HG02870 (cell line): Measurements from ENCODE around the gene TSTD1.

ENCODE experiments used
- ATAC-seq: cut with Tn5 transposase; IDR thresholded peaks from one replicate; pipeline ENCODE4 v1.9.1; 2021; ENCODE audit warnings: mild to moderate bottlenecking, moderate library complexity; ENCODE audit not compliant: unreplicated experiment

TSTD1 gene, protein sequence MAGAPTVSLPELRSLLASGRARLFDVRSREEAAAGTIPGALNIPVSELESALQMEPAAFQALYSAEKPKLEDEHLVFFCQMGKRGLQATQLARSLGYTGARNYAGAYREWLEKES

DNA sequence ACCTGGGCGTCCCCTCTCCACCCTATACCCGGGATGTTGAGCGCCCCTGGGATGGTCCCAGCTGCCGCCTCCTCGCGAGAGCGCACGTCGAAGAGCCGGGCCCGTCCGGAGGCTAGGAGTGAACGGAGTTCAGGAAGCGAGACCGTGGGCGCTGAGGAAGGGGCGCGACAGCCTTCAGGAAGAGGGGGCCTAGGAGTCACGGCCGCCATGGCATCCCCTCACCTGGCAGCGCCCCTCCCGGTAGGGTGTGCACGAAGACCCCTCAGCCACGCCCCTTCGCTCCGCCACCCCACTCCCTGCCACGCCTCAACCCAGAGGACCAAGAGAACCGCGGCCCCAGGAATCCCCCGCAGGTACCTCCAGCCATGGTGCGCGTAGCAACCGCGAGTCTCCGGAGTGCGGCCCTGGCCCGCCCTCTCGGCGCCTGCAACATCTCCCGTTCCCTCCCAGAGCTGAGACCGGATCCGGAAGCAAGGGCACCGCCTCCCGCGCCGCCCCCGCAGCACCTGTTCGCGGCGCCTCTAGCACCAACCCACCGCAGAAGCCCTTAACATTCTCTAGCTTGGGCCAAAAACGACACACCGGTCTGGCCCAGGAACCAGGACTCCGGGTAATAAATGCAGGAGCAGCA lies at the start of gene TSTD1:
Gene TSTD1 (minus strand): TSS at position 442 of the 631 bp plus-strand sequence. CDS start 75 bp downstream, at position 367.
- ATAC-seq = peak; percentile 84

DNA sequence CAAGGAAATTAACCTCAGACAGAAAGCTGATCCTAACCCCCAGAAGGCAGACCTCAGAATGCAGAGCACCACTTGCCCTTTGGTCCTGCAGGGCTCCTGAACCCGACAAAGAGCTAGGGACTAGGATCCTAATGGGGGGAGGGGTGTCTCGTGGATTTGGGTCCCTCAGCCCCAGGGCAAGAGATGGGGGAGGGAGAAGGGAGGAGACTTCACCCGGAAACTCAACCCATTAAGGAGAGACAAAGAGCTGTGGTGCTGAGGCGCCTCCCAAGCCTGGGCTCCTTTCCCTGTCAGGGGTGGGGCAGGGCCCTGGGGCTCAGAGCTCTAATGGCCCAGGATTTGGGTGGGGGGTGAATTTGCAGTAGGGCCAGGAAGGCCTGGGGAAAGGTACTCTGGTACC lies 47.7 kb upstream of the TSTD1 start:
- no peak for ATAC-seq

DNA sequence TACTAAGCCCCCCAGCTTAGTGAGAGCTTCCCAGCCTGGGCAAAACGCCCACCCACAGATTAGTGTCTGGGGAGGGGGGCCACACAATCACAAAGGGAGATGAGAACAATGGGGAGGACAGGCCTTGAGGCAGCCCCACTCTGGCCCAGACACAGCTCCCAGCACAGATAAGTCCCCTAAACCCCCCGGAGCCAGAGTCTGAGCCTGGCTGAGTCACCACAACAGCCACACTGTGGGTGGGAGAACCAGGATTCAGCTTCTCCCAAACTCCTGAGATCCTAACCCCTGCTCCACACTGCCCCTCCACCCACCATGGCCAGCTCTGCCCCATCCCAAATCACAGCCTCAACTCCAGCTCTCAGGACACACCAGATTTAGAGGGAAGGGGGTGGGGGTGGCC lies 46.4 kb upstream of the TSTD1 start:
- no peak for ATAC-seq

DNA sequence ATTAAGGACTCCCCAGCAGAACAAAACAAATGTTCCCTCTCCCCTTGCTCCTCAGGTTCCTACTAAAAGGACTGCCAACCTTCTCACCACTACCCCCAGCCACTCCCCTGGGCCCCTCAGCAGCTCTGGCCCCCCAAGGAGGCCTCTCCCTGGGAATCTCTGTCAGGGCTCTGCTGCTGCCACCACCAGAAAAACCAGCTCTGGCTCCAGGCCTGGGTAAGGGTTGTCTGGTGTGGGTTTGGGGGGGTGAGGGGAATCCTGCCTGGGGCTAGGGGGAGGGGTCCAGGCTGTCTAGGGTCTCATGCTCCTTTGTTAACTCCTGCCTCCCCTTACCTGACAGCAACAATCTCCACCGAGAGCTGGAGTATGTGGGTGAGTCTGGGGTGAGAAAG lies 45.8 kb upstream of the TSTD1 start:
- no peak for ATAC-seq

DNA sequence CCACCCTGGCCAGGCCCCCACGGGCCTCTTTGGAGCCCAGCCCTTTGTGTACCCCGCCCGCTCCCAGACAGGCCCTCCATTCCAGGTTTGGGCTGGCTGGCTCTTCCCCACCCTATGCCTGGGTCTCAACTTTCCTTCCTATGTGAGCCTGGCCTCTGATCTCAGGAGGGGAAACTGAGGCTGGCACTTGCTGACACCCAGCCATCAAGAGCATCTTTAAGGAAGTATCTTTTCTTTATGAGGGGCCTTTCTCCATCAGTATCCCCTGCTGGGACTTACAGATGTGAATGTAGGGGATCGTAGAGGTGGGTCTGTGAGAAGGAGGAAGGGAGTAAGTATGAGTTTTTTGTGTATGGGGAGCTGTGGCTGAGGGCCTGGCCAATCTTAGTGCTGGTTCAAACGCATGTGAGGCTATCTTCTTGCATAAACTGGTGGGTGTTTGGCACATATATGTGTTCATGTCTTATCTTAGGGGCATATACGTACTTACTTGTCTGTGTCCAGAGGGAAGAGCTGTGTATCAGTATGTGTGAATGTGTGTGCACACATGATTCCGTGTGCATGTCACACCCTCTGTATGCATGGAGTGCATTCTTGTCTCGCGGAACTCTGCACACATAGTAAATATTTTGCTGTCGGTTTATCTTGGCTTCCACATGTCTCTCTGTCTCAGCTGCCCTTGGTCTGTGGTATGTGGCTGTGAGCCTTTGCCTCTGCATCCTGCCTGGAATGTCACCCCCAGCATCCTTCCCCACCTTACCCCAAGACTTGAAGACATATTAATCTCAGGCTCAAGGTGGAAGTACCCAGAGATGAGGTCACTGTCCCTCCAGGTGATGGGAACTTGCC lies 45.2 kb upstream of the TSTD1 start:
- no peak for ATAC-seq

DNA sequence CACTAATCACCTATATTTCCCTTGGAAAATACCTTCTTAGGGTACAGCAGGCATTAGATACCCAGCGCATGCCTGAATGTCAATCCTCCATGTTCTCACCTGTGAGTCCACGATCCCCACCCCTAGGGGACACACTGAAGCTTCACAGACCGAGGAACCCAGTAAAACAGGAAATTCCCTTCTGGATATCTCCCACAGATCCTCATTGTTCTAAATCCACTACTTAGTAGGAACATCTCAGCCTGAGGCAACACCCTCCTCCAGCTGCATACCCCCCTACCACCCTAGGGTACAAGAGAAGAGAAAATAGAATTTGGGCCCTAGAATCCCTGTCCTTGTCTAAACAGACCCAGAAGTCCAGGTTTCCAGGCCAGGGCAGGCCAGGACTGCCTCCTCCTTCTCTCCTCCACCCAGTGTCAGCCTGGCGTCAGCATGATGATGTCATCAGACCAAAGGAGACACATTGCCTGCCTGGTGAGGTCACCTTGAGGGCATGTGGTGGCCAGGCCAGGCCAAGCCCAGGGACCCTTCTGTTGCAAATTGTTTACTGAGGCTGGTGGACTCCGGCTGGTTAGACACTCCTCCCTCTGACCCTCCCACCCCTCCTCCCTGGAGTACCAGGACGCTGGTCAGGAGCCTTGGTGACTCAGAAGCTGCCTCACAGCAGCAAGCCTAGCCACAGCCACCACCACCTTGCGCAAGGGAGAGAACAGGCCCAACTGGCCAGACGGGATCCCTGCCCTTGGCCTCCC lies 44.4 kb upstream of the TSTD1 start:
- ATAC-seq = no peak

DNA sequence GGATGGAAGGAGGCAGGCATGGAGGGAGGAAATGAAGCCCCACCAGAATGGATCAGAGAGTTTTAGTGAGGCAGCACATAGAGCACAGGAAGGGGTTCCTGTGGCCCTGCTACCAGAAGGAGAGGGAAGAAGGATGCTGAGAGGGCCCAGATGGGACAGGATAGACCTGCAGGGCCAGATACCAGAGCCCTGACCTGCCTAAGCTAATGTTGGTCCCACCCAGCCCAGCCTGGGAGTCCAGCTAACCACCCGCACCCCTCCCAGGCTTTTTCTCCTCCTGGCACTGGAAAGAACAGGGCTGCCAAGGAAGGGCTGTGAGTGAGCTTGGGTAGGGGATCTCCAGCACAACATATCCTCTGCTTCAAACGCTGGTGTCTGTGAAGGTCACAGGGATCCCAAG lies 43.7 kb upstream of the TSTD1 start:
- ATAC-seq = no peak

DNA sequence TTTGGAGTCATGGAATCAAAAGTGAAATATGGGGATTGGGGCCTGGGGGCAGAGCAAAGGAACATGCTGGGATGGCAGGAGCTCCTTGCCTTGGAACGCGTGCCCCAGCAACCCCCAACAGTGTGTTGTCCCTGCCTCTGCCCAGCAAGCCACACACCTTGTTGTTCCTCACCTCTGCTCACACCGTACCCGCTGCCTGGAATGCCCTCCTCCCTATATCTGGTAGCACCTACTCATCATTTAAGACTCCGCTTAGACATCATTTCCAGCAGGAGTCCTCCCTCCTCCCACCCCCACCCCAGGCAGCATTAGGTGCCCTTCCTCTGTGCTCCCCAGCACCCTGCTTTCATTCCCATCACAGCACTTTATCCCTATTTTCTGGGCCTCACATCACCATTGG lies 42.8 kb upstream of the TSTD1 start:
- no peak for ATAC-seq

DNA sequence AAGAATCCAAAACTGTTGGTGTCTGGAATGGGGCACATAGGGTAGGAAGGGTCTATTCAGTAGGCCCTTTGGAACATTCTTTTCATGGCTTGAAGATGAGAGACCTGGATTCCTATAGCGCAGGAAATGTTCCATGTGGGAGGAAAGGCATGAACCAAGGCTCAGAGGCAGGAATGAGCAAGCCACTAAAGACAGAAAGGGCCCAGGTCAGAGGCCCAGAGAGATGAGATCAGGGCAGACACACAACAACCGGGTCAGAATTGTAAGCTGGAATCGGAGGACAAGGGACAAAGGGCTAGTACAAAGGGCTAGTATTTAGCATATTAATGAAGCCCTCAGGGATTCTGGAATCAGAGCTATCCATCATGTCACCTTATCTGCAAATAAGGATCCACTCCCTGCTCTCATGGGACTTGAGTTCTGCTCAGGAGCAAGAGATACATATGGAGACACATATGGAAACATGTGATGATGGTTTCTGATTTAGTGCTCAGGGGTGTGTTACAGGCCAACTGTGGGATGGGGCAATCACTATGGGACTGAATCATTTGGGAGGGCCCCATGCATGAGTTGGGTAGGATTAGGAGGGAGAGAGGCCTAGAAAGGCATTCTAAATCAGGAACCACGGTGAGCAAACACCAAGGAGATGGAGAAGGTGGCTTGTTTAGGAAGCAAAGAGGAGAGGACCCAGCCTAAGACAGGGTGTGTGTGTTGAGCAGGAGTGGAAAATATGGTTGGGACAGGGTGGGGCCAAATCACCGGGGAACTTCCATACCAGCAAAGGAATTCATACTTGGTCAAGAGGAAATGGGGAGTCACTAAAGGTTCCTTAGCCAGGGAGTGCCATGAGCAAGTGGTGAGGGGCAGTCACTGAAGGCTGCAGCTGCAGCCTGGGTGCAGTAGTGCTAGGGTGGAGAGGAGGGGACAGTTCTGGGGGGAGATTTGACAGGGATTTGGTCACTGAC lies 42.0 kb upstream of the TSTD1 start:
- no peak for ATAC-seq

DNA sequence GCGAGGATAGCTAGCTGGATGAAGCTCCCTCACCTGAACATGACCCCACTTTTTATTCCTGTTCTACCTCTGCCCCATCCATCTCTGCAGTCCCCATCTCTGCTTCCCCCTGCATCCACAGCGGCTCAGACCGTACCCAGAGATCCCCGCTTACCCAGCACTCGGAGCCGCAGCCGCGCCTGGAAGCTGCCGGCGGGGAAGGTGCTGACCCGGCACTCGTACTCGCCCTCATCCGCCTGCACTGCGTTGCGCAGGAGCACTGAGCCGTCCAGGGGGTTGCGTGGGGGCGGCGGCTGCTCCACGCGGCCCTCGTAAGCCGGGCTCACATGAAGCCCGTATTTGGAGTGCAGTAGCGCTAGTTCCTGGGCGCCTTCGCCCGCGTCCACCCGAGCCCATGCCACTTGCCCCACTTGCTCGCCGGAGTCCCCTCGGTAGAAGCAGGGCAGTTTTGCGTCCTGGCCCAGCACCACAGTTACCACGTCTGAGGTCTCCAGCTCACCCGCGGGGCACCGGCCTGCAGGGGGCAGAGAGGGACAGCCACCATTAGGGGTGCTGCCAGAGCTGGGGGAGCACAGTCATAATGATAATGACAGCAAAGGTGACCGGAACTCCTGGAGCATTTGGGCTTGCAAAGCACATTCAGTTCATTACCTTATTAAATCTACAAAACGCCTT lies 40.8 kb upstream of the TSTD1 start:
- no peak for ATAC-seq

DNA sequence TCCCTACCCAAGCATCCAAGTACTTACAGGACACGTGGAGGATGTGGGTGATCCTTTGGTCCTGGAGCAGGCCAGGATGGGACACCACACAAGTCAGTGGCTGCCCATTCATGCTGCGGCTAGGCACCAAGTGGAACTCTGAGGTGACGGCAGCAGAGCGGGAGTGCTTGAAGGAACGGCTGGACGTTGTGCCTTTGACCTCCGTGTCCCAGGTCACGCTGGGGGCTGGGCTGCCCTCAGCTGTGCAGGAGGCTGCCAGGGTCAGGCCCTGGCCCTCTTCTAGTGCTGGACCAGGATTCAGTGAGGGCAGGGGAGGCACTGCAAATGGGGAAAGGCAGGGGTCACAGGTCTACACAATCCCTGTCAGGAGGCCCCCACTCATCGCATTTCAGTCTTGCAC lies 38.7 kb upstream of the TSTD1 start:
- ATAC-seq = no peak

DNA sequence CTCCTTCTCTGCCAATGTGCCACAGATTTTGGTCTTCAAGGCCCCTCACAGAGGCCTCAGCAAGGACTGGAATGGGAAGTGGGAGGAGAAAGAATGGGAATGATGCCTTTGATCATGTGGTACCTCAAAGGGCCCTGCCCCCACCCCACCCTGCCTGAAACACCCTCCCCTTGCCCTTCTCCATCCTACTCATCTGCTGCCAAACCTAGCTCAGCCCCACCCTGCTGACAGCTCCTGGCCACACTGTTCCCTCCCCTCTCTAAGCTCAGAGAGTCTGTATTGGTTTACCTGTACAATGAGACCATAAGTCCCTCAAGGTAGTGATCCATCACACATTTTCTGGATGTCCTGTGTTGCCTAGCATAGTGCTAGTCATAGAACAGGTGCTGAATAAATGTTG lies 37.6 kb upstream of the TSTD1 start:
- ATAC-seq = no peak

DNA sequence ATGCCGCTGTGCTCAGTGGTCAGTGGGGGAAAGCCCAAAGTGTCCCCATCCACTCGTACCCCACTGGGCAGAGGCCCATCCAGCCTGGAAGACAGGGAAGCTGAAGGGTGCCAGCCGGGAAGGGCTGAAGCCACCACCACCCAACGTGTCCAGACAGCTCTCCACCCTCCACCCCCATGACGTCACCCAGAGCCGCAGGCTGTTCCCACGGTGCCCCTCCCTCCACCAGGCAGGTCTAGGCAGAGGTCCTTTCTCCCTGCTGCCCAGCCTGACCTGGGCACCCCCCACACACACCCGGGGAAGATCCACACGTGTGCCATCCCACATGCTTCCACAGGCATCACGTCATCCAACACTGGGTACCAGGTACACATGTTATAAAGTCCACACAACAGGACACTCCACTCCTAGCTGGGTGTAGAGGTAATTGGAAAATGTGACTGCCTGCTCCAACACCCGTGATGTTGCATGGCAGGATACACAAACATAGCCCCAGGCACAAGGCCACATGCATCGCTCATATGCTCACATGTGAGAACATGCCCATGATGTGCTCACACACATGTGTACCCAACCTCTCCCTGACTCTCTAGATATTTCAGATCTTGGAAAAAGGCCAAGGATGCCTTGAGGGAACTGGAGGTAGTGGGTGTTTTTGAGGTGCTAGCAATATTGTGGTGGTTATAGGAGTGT lies 36.1 kb upstream of the TSTD1 start:
- ATAC-seq = no peak

DNA sequence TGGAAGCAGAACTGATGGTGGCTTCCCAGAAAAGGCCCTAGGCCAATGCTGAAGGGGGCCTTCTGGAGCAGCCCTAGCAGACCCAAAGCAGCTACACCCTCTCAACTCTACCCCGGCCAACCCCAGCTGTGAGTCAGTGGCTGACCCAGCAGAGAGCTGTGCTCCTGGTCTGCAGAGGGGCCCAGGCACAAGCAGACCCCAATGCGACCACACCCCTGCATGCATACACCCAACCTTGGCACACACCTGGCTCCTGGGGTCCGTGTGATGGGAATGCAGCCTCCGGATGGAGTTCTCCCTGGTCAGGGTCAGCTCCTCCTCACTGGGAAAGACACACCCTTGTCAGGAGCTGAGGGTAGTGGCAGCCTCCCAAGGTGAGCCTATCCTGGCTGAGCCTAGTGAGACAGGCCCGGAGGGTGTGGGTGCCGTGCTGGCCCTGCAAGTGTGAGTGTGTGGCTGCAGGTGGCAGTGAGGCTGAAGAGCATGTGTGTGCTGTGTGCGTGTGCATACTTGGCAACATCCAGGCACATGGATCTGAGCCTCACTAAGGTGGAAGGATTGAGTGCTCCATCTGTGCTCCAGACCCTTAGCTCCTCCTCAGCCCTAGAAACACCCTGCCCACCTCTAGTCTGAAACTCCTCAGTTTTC lies 34.8 kb upstream of the TSTD1 start:
- ATAC-seq = no peak

DNA sequence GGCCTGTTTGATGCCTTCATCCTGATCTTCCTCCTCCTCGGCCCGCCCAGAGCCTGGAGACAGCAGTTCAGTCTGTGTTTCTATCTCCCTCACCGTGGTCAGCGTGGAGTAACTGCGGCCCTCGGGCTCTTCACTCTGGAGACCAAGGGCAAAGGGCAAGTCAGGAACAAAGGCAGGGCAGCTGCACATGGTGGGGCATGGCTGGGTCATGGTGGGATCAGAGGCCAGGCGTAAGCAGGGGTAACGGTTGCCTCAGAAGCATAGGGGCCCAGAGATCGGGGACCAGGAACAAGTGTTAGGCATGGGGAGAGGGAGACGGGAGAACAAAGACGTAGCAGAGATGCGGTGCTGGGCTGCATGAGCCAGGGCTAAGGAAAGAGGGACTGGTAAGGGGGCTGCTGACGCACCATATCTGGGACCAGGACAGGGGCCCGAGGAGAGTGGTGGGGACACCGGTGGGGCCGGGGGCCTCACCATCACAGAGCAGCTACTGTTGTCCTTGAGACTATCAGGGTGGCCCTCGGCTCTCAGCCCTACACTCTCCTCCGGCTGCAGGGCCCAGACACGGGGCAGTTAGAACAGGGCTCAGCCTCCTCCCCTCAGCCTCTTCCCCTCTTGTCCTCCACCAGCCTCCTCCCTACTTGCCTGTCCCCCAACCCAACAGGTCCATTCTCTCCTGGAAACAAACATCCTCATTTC lies 34.1 kb upstream of the TSTD1 start:
- ATAC-seq = no peak

DNA sequence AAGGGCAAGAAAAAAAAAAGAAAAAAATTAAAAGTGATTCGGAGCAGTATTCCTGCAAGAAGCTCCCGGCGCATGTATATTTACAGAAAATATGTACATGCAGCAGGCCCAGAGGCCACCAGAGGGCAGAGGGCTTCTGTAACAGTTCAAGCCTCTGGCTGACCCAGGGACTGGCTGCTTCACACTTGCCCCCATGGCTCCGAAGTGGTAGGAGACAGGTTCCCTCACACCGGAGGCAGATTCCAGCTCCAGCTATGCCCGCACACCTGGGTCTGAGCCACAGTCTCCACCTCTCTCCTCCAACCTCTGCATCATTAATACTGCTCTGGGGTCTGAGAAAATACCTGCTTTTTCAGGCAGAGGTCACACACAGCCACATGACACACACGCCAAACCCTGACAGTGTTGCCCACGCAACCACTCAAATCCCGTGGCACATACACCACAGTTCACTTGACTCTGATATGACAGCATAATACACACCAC lies 33.2 kb upstream of the TSTD1 start:
- ATAC-seq = no peak

DNA sequence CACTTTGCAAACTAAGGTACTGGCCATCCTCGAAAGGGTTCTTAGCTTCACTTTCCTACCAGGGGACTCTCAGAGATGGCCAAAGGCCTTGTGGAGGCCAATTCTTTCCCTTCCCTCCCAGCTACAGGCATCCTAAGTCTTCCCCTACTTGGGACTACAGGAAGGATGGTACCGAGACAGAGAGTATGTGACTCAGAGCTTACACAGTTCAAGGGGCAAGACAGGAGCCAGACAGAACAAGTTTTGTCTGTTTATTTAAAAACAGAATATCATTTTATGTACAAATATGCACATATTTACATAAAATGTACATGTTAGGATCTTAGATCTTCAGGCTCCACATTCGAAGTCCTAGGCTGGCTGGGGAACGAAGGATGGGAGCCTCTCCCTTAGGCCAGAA lies 32.0 kb upstream of the TSTD1 start:
- no peak for ATAC-seq

DNA sequence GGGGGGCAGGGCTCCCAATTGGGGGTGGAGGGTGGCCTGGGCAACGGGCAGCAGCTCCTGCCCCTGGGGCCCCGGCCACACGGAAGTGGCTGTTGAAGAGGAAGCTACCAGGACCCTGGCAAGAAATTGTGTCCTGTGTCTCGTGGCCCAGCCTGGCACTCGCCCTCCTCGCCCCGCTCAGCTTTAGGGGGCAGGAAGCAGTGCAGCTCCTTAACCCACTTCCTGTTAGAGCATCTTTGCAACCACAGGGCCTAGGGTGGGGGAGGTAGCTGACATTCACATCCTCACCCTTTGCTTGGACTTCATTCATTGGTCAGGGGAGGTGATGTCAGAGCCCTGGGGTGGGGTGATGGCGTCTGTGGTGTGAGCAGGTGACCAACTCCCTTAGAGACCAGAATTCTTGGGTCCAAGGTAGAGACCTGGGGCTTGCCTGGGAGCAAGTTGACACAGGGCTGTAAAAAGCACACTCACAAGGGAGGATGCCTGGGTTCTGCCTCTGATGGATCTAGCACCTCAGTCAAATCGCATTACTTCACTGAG lies 31.0 kb upstream of the TSTD1 start, which contains the start of gene ARHGAP30:
Gene ARHGAP30 (minus strand): TSS at position 161 of the 540 bp plus-strand sequence. CDS start 267 bp downstream, outside the sequence.
- peak; percentile 84 for ATAC-seq
